Measurements from ENCODE around the gene CLEC20A.

The CLEC20A gene

GRCh38 chr1:178496410-178497135, at the start of gene CLEC20A:
Gene CLEC20A, minus strand, starts transcription at chr1:178496964. Its CDS starts 25 bp downstream, at chr1:178496939.
- no peak for TF ChIP-seq JUND (IDR thresholded peaks at IDR 0.05; ENCODE audit: low read depth)
- in situ Hi-C loops (cut with HindIII; ENCODE audit: low pct_unique_long_range_greater_than_20kb, low sequenced_read_pairs): no loop called here
- no peak for DNase-seq (ENCODE audit: low read depth in 1 of 2, low spot score in 1 of 2)

- in situ Hi-C loops (cut with HindIII; ENCODE audit: low pct_unique_long_range_greater_than_20kb, low sequenced_read_pairs): no loop called here
Measured at GRCh38 chr1:178544531-178544930, 47.8 kb upstream of the CLEC20A start.

DNA sequence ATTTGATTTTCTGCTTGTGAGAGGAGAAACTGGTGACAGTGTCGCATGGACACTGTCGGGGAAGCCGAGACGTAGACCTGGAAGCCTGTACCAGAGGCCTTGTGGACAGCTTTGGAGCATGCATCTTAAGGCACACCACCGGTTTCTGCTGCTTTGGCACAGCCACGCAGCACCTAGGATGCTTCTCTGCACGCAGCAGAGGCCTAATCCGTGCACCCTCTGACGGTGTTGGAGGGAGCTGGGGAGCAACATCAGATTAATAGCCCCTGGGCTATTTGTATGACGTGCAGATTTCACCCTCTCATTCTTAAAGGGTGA, 46.5 kb upstream of the CLEC20A start:
- in situ Hi-C loops (cut with HindIII; ENCODE audit: low pct_unique_long_range_greater_than_20kb, low sequenced_read_pairs): no loop called here
- DNase-seq (ENCODE audit: low read depth in 1 of 2, low spot score in 1 of 2): no peak
- TF ChIP-seq JUND (IDR thresholded peaks at IDR 0.05; ENCODE audit: low read depth): no peak

More at GRCh38 chr1:178544531-178544930, 47.8 kb upstream of the CLEC20A start:
- TF ChIP-seq JUND (IDR thresholded peaks at IDR 0.05; ENCODE audit: low read depth): no peak
- DNase-seq (ENCODE audit: low read depth in 1 of 2, low spot score in 1 of 2): no peak

DNA sequence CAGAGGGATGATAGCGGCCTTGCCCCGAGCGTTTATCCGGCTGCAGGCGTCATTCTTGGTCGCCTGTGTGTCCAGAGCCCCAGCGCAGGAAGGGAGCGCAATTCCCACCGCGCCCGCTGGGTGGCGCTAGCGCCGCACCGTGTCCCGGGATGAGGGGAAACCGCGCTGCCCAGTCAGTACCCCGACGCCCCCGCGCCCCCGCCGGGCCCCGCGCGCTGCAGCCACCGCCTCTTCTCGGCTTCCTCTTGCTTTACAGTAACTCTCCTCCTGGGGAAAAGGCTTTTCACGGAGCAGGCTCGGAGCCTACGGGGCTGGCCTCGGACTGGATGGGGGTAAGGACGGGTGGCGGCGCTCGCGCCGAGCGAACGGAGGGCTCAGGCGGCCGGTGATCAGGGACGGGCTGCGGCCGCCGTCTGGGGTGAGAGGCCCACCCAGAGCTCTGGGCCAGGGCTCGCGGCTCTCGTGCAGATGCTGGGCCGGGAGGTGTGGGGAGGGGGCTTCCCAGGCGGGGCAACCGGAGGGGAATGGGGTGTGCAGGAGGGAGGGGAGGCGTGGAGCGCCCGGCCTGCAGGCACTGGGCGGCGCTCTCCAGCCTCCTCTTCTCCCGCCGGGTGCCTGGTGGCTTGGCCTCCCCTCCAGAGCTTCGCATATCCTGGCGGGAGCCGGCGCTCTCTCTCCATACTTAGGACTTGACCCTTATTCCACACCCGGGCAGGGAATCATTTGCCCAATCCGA, 46.0 kb upstream of the CLEC20A start:
- no peak for TF ChIP-seq JUND (IDR thresholded peaks at IDR 0.05; ENCODE audit: low read depth)
- DNase-seq (ENCODE audit: low read depth in 1 of 2, low spot score in 1 of 2): peak; percentile 88 to 94
- in situ Hi-C loops (cut with HindIII; ENCODE audit: low pct_unique_long_range_greater_than_20kb, low sequenced_read_pairs): no loop called here

DNA sequence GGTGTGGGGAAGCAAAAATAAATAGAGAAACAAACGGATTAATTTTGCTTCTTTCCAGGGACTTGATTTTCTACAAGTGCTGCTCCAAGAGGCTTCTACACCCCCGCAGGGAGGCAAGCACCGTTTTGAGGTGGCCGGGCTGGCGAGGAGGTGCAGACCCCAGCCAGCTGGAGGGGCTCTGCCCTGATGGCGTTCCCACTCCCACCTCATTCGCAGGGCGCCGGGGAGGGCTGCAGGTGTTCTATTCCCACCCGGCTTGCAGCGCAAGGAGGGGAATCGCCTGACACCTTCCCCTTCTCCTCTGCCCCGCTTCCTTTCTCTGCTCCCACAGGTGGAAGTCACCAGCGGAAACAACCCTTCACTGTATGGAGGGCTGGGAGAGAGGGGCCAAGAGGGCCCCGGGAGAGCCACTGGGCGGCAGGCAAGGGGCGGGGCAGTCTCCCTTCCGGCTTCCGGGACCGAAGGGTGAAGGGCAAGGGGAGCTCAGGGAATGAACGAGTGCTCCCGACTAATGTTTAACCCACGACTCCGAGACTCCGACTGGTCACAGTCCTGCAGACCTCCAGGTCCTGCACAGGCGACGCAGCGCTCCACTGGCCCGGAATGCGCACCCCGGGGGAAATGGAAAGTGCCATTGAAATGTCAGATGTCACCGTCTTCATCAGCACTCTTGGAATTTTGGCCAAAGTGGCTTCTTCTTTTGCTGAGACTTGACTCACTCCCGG, 45.2 kb upstream of the CLEC20A start:
- peak; percentile 59 to 83 for DNase-seq (ENCODE audit: low read depth in 1 of 2, low spot score in 1 of 2)
- in situ Hi-C loops (cut with HindIII; ENCODE audit: low pct_unique_long_range_greater_than_20kb, low sequenced_read_pairs): no loop called here
- no peak for TF ChIP-seq JUND (IDR thresholded peaks at IDR 0.05; ENCODE audit: low read depth)

DNA sequence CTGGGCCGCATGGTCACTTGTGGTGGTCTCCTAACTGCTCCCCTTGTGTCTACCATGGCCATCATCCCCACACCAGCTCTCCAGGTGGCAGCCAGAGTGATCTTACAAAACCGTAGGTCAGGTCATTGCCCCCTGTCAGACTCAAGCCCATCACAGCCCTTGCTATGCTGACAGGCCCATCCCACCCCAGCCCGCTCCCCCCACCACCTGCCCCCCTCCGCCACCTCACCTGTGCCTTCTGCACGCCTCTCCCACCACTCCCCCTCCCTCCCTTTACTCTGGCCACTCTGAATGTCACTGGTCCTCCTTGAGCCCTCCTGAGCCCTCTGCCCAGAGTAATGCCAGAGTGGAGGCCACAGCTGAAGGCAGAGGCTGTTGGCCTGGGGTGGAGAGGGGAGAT, 44.6 kb upstream of the CLEC20A start:
- no peak for DNase-seq (ENCODE audit: low read depth in 1 of 2, low spot score in 1 of 2)
- in situ Hi-C loops (cut with HindIII; ENCODE audit: low pct_unique_long_range_greater_than_20kb, low sequenced_read_pairs): no loop called here
- no peak for TF ChIP-seq JUND (IDR thresholded peaks at IDR 0.05; ENCODE audit: low read depth)

DNA sequence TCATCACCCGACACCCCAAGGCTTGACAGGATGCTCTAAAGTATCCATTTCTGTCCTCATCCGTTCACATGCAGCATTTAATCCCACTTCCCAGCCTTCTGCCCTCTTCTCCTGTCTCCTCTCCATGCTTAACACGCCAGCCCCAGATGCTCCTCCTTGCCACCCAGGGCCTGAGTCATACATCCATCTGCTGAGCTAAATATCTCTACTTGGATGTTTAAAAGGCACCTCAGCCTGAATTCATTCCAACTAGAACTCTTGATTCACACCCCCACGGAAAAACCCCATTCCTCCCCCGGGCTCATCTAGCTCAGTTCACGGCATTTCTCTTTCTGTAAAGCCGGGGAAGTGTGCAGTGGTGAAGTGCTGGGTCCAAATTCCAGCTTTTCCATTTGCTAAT, 43.9 kb upstream of the CLEC20A start:
- DNase-seq (ENCODE audit: low read depth in 1 of 2, low spot score in 1 of 2): no peak
- in situ Hi-C loops (cut with HindIII; ENCODE audit: low pct_unique_long_range_greater_than_20kb, low sequenced_read_pairs): no loop called here
- no peak for TF ChIP-seq JUND (IDR thresholded peaks at IDR 0.05; ENCODE audit: low read depth)

- no peak for TF ChIP-seq JUND (IDR thresholded peaks at IDR 0.05; ENCODE audit: low read depth)
- in situ Hi-C loops (cut with HindIII; ENCODE audit: low pct_unique_long_range_greater_than_20kb, low sequenced_read_pairs): no loop called here
- DNase-seq (ENCODE audit: low read depth in 1 of 2, low spot score in 1 of 2): no peak
Measured at GRCh38 chr1:178540204-178540603, 43.4 kb upstream of the CLEC20A start.

DNA sequence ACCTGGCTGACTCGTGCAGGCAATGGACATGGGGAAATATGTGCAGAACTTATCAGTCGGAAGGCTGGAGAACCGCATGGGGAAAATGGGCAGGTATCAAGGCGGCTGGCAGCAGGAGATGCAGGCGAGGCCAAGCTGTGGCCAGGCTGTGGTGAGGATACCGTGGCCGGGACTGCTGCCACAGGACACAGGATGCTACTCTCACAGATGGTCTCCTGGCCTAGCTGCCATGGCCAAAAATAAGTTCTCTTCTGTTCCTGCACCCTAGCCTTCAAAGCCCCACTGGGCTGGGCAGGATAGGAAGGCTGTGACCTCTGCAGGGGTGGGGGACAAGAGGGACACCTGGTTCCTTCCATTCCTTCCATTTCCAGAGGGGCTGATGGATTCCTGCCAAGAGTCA, 42.5 kb upstream of the CLEC20A start:
- no peak for TF ChIP-seq JUND (IDR thresholded peaks at IDR 0.05; ENCODE audit: low read depth)
- no peak for DNase-seq (ENCODE audit: low read depth in 1 of 2, low spot score in 1 of 2)
- in situ Hi-C loops (cut with HindIII; ENCODE audit: low pct_unique_long_range_greater_than_20kb, low sequenced_read_pairs): no loop called here

DNA sequence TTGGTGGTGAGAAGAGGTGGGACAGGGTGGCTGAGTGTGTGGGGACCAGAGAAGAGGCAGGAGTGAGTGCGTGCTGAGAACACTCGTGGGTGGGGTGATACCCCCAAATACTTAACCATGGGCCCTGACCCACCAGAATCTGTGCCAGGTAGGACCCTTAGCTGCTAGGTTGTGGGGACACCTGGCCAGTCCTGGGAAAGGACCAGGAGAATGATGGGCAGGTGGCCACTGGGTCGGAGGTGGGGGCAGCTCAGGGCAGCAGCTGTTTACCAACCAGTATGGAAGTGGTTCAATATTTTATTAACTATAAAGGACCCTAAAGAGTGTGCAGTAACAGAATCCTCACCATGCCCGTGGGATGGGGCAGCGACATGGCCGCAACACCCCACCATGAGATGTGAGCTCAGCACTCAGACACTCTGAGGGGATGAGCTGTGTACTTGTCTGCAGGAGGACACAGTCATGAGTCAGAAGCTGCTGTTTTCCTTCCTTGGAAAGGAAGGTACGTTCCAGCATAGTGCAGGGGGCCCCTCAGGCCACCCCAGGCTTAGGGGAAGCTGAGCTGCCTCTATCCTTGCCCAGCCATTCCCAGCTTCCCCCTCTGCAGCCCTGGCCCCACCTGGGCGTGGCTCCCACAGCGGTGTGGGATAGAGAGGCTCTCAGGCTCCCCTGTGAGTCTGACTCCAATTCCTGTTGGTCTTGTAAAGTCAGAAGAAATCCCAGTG, 41.6 kb upstream of the CLEC20A start:
- no peak for DNase-seq (ENCODE audit: low read depth in 1 of 2, low spot score in 1 of 2)
- in situ Hi-C loops (cut with HindIII; ENCODE audit: low pct_unique_long_range_greater_than_20kb, low sequenced_read_pairs): no loop called here
- no peak for TF ChIP-seq JUND (IDR thresholded peaks at IDR 0.05; ENCODE audit: low read depth)

- TF ChIP-seq JUND (IDR thresholded peaks at IDR 0.05; ENCODE audit: low read depth): no peak
- in situ Hi-C loops (cut with HindIII; ENCODE audit: low pct_unique_long_range_greater_than_20kb, low sequenced_read_pairs): no loop called here
- no peak for DNase-seq (ENCODE audit: low read depth in 1 of 2, low spot score in 1 of 2)
Measured at GRCh38 chr1:178537382-178538090, 40.8 kb upstream of the CLEC20A start.

- no peak for DNase-seq (ENCODE audit: low read depth in 1 of 2, low spot score in 1 of 2)
- in situ Hi-C loops (cut with HindIII; ENCODE audit: low pct_unique_long_range_greater_than_20kb, low sequenced_read_pairs): no loop called here
- no peak for TF ChIP-seq JUND (IDR thresholded peaks at IDR 0.05; ENCODE audit: low read depth)
Measured at GRCh38 chr1:178536844-178537371, 40.1 kb upstream of the CLEC20A start.

Data from T47D (cell line).